Effector memory CD8-positive, alpha-beta T cell (primary cell): ENCODE data around the gene TSR3.

Experiments used
- ATAC-seq: fragments of 150-1000 bp; cut with Tn5 transposase; replicated peaks from 2 replicates; pipeline ENCODE4 v1.10.0; 2021; ENCODE audit warnings: mild to moderate bottlenecking, moderate library complexity
- DNase-seq, 3 experiments: peaks; one replicate each; pipeline ENCODE4 v3.0.0; 2021
- H3K27ac Mint-ChIP-seq, 2 donors: one replicate each; pipeline ENCODE4 v1.8.0; 2022; ENCODE audit warnings: mild to moderate bottlenecking in 2 of 2, mixed read lengths in 2 of 2, moderate library complexity in 2 of 2
- H3K27me3 Mint-ChIP-seq, 2 donors: one replicate each; pipeline ENCODE4 v1.8.0; 2022; ENCODE audit warnings: mixed read lengths in 2 of 2
- H3K36me3 Mint-ChIP-seq: one replicate; pipeline ENCODE4 v1.8.0; 2022; ENCODE audit warnings: mild to moderate bottlenecking, moderate library complexity, mixed read lengths; ENCODE audit not compliant: insufficient read depth
- H3K4me1 Mint-ChIP-seq, 2 donors: one replicate each; pipeline ENCODE4 v1.8.0; 2022; ENCODE audit warnings: low read depth in 2 of 2, mixed read lengths in 2 of 2
- H3K4me3 Mint-ChIP-seq, 2 donors: one replicate each; pipeline ENCODE4 v1.8.0; 2022; ENCODE audit warnings: mild to moderate bottlenecking in 2 of 2, mixed read lengths in 2 of 2, moderate library complexity in 2 of 2
- H3K9me3 Mint-ChIP-seq, 2 donors: one replicate each; pipeline ENCODE4 v1.8.0; 2022; ENCODE audit warnings: mixed read lengths in 2 of 2

The TSR3 gene

GRCh38 chr16:1372292-1372950 lies 20.7 kb upstream of the TSR3 start:
- peaks cover 0 to 3% of the 10 kb centered on the region in 2 donors for H3K4me1 Mint-ChIP-seq
- H3K4me3 Mint-ChIP-seq = no peak overlapping the region
- H3K36me3 Mint-ChIP-seq = peaks cover 29% of the 10 kb centered on the region
- DNase-seq = no peak
- H3K27me3 Mint-ChIP-seq = no peaks in the 10 kb centered on the region
- H3K9me3 Mint-ChIP-seq = no peaks in the 10 kb centered on the region
- no peak overlapping the region for H3K27ac Mint-ChIP-seq
- ATAC-seq = no peak

- no peak for ATAC-seq
- Mint-ChIP-seq H3K4me1 (peaks cover 0 to under 1% of the 10 kb centered on the region in 2 donors), H3K36me3 (peaks cover 30% of the 10 kb centered on the region), H3K27ac (peak overlapping the region in 1 of 2 donors; percentile 23), H3K27me3 (no peaks in the 10 kb centered on the region), H3K4me3 (no peak overlapping the region), H3K9me3 (no peaks in the 10 kb centered on the region)
- no peak for DNase-seq
Observed at GRCh38 chr16:1371054-1371978, 19.6 kb upstream of the TSR3 start.

- H3K4me1 Mint-ChIP-seq = peaks cover 3 to 4% of the 10 kb centered on the region in 2 donors
- ATAC-seq (no peak), DNase-seq (no peak)
- no peaks in the 10 kb centered on the region for H3K9me3 Mint-ChIP-seq
- H3K27ac Mint-ChIP-seq = no peak overlapping the region
- H3K27me3 Mint-ChIP-seq = no peaks in the 10 kb centered on the region
- H3K4me3 Mint-ChIP-seq = no peak overlapping the region
- peaks cover 58% of the 10 kb centered on the region for H3K36me3 Mint-ChIP-seq
Observed at GRCh38 chr16:1367486-1368174, 16.0 kb upstream of the TSR3 start.

GRCh38 chr16:1366712-1367299 lies 15.1 kb upstream of the TSR3 start:
- Mint-ChIP-seq H3K27me3 (no peaks in the 10 kb centered on the region), H3K4me3 (no peak overlapping the region), H3K4me1 (peaks cover 3 to 4% of the 10 kb centered on the region in 2 donors), H3K27ac (peak overlapping the region in 1 of 2 donors; percentile 79), H3K9me3 (no peaks in the 10 kb centered on the region), H3K36me3 (peaks cover 55% of the 10 kb centered on the region)
- no peak for DNase-seq
- no peak for ATAC-seq

GRCh38 chr16:1366060-1366711 lies 14.5 kb upstream of the TSR3 start:
- DNase-seq = no peak
- Mint-ChIP-seq H3K4me1 (peaks cover 3 to 4% of the 10 kb centered on the region in 2 donors), H3K4me3 (no peak overlapping the region), H3K27me3 (no peaks in the 10 kb centered on the region), H3K27ac (peak overlapping the region in 1 of 2 donors; percentile 79), H3K36me3 (peaks cover 56% of the 10 kb centered on the region), H3K9me3 (no peaks in the 10 kb centered on the region)
- ATAC-seq = no peak

GRCh38 chr16:1364510-1364909 lies 12.8 kb upstream of the TSR3 start:
- ATAC-seq = no peak
- Mint-ChIP-seq H3K36me3 (peaks cover 52% of the 10 kb centered on the region), H3K27me3 (no peaks in the 10 kb centered on the region), H3K27ac (no peak overlapping the region), H3K4me1 (peaks cover 3 to 4% of the 10 kb centered on the region in 2 donors), H3K9me3 (no peaks in the 10 kb centered on the region), H3K4me3 (no peak overlapping the region)
- no peak for DNase-seq

GRCh38 chr16:1363501-1364041 lies 11.9 kb upstream of the TSR3 start:
- Mint-ChIP-seq H3K27ac (no peak overlapping the region), H3K4me3 (no peak overlapping the region), H3K36me3 (peaks cover 51% of the 10 kb centered on the region), H3K9me3 (no peaks in the 10 kb centered on the region), H3K27me3 (no peaks in the 10 kb centered on the region), H3K4me1 (peaks cover 3 to 4% of the 10 kb centered on the region in 2 donors)
- peak; percentile 64 to 68 (median 66) for DNase-seq
- peak; percentile 98 for ATAC-seq

- no peak for DNase-seq
- Mint-ChIP-seq H3K9me3 (no peaks in the 10 kb centered on the region), H3K36me3 (peaks cover 46% of the 10 kb centered on the region), H3K4me3 (no peak overlapping the region), H3K4me1 (peaks cover 4 to 7% of the 10 kb centered on the region in 2 donors), H3K27me3 (no peaks in the 10 kb centered on the region), H3K27ac (no peak overlapping the region)
- no peak for ATAC-seq
Observed at GRCh38 chr16:1362807-1363206, 11.1 kb upstream of the TSR3 start.

GRCh38 chr16:1361685-1362360 lies 10.1 kb upstream of the TSR3 start:
- H3K4me3 Mint-ChIP-seq = no peak overlapping the region
- H3K27me3 Mint-ChIP-seq = no peaks in the 10 kb centered on the region
- H3K9me3 Mint-ChIP-seq = no peaks in the 10 kb centered on the region
- peaks cover 49% of the 10 kb centered on the region for H3K36me3 Mint-ChIP-seq
- H3K27ac Mint-ChIP-seq = no peak overlapping the region
- DNase-seq = no peak
- no peak for ATAC-seq
- peaks cover 4 to 7% of the 10 kb centered on the region in 2 donors for H3K4me1 Mint-ChIP-seq

- Mint-ChIP-seq H3K4me3 (no peak overlapping the region), H3K9me3 (no peaks in the 10 kb centered on the region), H3K4me1 (peaks cover 17 to 18% of the 10 kb centered on the region in 2 donors), H3K27me3 (no peaks in the 10 kb centered on the region), H3K36me3 (peaks cover 29% of the 10 kb centered on the region), H3K27ac (no peak overlapping the region)
- ATAC-seq (no peak), DNase-seq (no peak)
Observed at GRCh38 chr16:1357906-1358566, 6.4 kb upstream of the TSR3 start.

- DNase-seq (no peak), ATAC-seq (no peak)
- Mint-ChIP-seq H3K27ac (peak overlapping the region; percentile 44 to 86), H3K9me3 (no peaks in the 10 kb centered on the region), H3K27me3 (no peaks in the 10 kb centered on the region), H3K36me3 (peaks cover 39% of the 10 kb centered on the region), H3K4me1 (peaks cover 23 to 29% of the 10 kb centered on the region in 2 donors), H3K4me3 (no peak overlapping the region)
Observed at GRCh38 chr16:1356061-1356900, 4.6 kb upstream of the TSR3 start.
